ENCODE measurements around the gene PIP5KL1. TPM values are rescaled to one million over a fixed set of nuclear protein-coding genes. Genes with fewer than 3 reads are reported as not detected.

The PIP5KL1 gene
- total RNA-seq, 1 experiment from 2014 or later = 5.1 TPM

DNA sequence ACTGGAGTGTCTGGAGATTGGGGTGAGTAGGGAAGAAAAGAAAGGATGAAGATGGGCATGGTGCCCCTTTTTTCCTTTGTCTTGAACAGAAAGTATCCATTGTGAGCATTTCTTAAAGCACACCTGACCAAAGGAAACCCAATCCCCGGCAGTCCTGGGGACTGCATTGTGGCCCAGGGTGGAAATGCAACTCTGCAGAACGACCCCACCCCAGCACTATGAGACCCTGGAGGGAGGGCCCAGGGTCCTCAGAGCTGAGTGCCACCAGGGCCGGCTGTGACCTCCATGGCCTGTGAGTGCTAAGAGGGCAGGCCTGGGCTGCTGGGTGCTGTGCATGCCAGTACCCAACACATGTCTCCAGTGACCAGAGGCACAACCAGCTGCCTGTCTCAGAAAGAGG lies 31.7 kb upstream of the PIP5KL1 start:
- no peaks in the 10 kb centered on the region for H3F3A ChIP-seq (ENCODE audit: low read length, unreplicated experiment)
- H2AFZ ChIP-seq (ENCODE audit: low read length) = no peak overlapping the region
- no peak overlapping the region for H3K9ac ChIP-seq (ENCODE audit: low read length)
- no peak for DNase-seq
- no peaks in the 10 kb centered on the region for H3K9me3 ChIP-seq (ENCODE audit: low read length)
- no peaks in the 10 kb centered on the region for H4K20me1 ChIP-seq (ENCODE audit: low read length)
- no peak for TF ChIP-seq EZH2phosphoT487 (IDR thresholded peaks at IDR 0.05; ENCODE audit: borderline replicate concordance, low read length)
- TF ChIP-seq, protein P1, sequence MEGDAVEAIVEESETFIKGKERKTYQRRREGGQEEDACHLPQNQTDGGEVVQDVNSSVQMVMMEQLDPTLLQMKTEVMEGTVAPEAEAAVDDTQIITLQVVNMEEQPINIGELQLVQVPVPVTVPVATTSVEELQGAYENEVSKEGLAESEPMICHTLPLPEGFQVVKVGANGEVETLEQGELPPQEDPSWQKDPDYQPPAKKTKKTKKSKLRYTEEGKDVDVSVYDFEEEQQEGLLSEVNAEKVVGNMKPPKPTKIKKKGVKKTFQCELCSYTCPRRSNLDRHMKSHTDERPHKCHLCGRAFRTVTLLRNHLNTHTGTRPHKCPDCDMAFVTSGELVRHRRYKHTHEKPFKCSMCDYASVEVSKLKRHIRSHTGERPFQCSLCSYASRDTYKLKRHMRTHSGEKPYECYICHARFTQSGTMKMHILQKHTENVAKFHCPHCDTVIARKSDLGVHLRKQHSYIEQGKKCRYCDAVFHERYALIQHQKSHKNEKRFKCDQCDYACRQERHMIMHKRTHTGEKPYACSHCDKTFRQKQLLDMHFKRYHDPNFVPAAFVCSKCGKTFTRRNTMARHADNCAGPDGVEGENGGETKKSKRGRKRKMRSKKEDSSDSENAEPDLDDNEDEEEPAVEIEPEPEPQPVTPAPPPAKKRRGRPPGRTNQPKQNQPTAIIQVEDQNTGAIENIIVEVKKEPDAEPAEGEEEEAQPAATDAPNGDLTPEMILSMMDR (conservative IDR thresholded peaks at IDR 0.05; ENCODE audit: low read depth, low read length) = no peak
- TF ChIP-seq EZH2 (IDR thresholded peaks at IDR 0.05; ENCODE audit: low read length, unreplicated experiment) = no peak
- no TSS peak for BruUV-seq (replicated peaks)
- intact Hi-C loops (cut with micrococcal nuclease) = no loop called here
- no peak overlapping the region for H3K4me2 ChIP-seq (ENCODE audit: low read length)
- H3K9me2 ChIP-seq (replicated peaks; ENCODE audit: low read length) = no peaks in the 10 kb centered on the region
- ChIA-PET POLR2A (ENCODE audit: unreplicated experiment) (no interaction called here), CTCF (no interaction called here)
- no peak overlapping the region for H3K4me3 ChIP-seq (ENCODE audit: low read length)
- no peak for ATAC-seq
- H3K36me3 ChIP-seq (ENCODE audit: low read depth, low read length) = peaks cover 3% of the 10 kb centered on the region; the same call in 1 of the 2 replicates
- peaks cover 77% of the 10 kb centered on the region for H3K79me2 ChIP-seq (ENCODE audit: low read length)
- no peak overlapping the region for H3K27ac ChIP-seq (ENCODE audit: low read length)
- H3K27me3 ChIP-seq (ENCODE audit: low read length) = no peaks in the 10 kb centered on the region
- H3K4me1 ChIP-seq (ENCODE audit: insufficient read depth, low read length) = peaks cover 23% of the 10 kb centered on the region

DNA sequence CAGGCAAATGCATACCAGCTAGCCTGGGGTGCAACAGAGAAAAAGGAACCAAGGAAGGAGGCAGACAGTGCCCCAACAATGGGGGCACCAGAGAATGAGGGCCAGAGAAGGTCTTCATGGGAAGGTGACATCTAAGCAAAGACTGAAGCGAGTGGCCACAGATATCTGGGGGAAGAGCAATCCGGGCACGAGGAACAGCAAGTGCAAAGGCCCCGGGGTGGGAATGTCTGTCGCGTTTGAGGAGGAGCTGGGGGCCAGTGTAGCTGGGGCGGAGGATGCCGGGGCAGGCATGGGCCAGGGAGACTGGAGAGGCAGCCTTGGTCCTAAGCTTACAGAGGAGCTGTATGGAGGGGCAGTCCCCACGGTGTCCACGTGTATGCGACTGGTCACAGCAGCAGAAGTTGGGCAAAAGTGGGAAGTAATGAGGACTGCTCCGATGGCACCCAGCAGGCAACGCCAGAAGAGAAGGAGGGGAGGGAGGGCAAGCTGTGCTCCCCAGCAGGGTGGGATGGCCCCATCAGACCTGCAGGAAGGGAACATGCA lies 31.1 kb upstream of the PIP5KL1 start:
- Histone ChIP-seq H3K27me3 (ENCODE audit: low read length) (no peaks in the 10 kb centered on the region), H3K9me3 (ENCODE audit: low read length) (no peaks in the 10 kb centered on the region), H2AFZ (ENCODE audit: low read length) (no peak overlapping the region), H3K36me3 (ENCODE audit: low read depth, low read length) (peaks cover 3% of the 10 kb centered on the region; the same call in 1 of the 2 replicates), H3K27ac (ENCODE audit: low read length) (no peak overlapping the region), H3K79me2 (ENCODE audit: low read length) (peaks cover 77% of the 10 kb centered on the region), H4K20me1 (ENCODE audit: low read length) (no peaks in the 10 kb centered on the region), H3K4me3 (ENCODE audit: low read length) (no peak overlapping the region), H3K4me1 (ENCODE audit: insufficient read depth, low read length) (peaks cover 17% of the 10 kb centered on the region), H3K9me2 (replicated peaks; ENCODE audit: low read length) (no peaks in the 10 kb centered on the region), H3K4me2 (ENCODE audit: low read length) (no peak overlapping the region), H3F3A (ENCODE audit: low read length, unreplicated experiment) (no peaks in the 10 kb centered on the region), H3K9ac (ENCODE audit: low read length) (no peak overlapping the region)
- ATAC-seq (no peak), DNase-seq (no peak)
- ChIA-PET POLR2A (ENCODE audit: unreplicated experiment) (no interaction called here), CTCF (no interaction called here)
- TF ChIP-seq EZH2phosphoT487 (IDR thresholded peaks at IDR 0.05; ENCODE audit: borderline replicate concordance, low read length) = no peak
- TF ChIP-seq, protein P1 (conservative IDR thresholded peaks at IDR 0.05; ENCODE audit: low read depth, low read length) = no peak
- BruUV-seq (replicated peaks) = no TSS peak
- intact Hi-C loops (cut with micrococcal nuclease) = no loop called here

DNA sequence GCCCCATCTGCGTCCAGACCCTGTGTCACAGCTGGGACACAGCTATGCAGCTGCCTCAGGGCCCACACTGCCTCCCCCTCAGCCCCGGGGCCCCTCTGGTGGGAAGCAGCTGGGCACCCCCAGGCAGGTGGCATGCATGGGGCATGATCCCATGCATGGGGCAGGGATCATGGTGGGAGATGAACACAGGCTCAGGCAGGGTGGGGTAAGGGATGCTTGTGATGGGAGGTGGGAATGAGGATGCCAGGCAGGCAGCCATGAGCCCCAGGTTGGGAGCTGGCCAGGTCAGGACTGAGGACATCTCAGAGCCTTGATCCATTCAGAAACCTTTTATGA lies 30.5 kb upstream of the PIP5KL1 start:
- no peak overlapping the region for H3K9ac ChIP-seq (ENCODE audit: low read length)
- no peaks in the 10 kb centered on the region for H3K9me2 ChIP-seq (replicated peaks; ENCODE audit: low read length)
- no peak overlapping the region for H3K4me2 ChIP-seq (ENCODE audit: low read length)
- no peak for DNase-seq
- no peaks in the 10 kb centered on the region for H3F3A ChIP-seq (ENCODE audit: low read length, unreplicated experiment)
- ChIA-PET POLR2A (ENCODE audit: unreplicated experiment) (no interaction called here), CTCF (no interaction called here)
- no peak overlapping the region for H3K27ac ChIP-seq (ENCODE audit: low read length)
- H3K27me3 ChIP-seq (ENCODE audit: low read length) = no peaks in the 10 kb centered on the region
- H4K20me1 ChIP-seq (ENCODE audit: low read length) = no peaks in the 10 kb centered on the region
- peaks cover 13% of the 10 kb centered on the region for H3K4me1 ChIP-seq (ENCODE audit: insufficient read depth, low read length)
- no peak overlapping the region for H3K4me3 ChIP-seq (ENCODE audit: low read length)
- BruUV-seq (replicated peaks) = no TSS peak
- no peak for TF ChIP-seq EZH2 (IDR thresholded peaks at IDR 0.05; ENCODE audit: low read length, unreplicated experiment)
- no peak for TF ChIP-seq EZH2phosphoT487 (IDR thresholded peaks at IDR 0.05; ENCODE audit: borderline replicate concordance, low read length)
- TF ChIP-seq, protein P1 (conservative IDR thresholded peaks at IDR 0.05; ENCODE audit: low read depth, low read length) = no peak
- ATAC-seq = no peak
- intact Hi-C loops (cut with micrococcal nuclease) = no loop called here
- H3K36me3 ChIP-seq (ENCODE audit: low read depth, low read length) = peaks cover 3% of the 10 kb centered on the region; the same call in 1 of the 2 replicates
- H3K79me2 ChIP-seq (ENCODE audit: low read length) = peaks cover 72% of the 10 kb centered on the region
- no peak overlapping the region for H2AFZ ChIP-seq (ENCODE audit: low read length)
- no peaks in the 10 kb centered on the region for H3K9me3 ChIP-seq (ENCODE audit: low read length)
